Sigmoid colon (tissue), 7 donors: ENCODE results near the gene CANT1. TPM values are rescaled to one million over a fixed set of nuclear protein-coding genes. Genes with fewer than 3 reads are reported as not detected.

Experiments
- DNase-seq: peaks from one replicate; pipeline ENCODE4 v3.0.0-alpha.2; 2019
- H3K27ac ChIP-seq, 4 donors: fragments of 200-600 bp; sonication (generic); one replicate each; pipeline ENCODE4 v1.5.1; 2016 to 2019; ENCODE audit warnings: mild to moderate bottlenecking in 1 of 4
- H3K27me3 ChIP-seq, 3 donors: fragments of 200-600 bp; sonication (generic); one replicate each; pipeline ENCODE4 v1.5.1; 2019; ENCODE audit warnings: mild to moderate bottlenecking in 1 of 3
- H3K36me3 ChIP-seq, 4 donors: fragments of 200-600 bp; sonication (generic); one replicate each; pipeline ENCODE4 v1.5.1; 2016 to 2019
- H3K4me1 ChIP-seq, 4 donors: fragments of 200-600 bp; sonication (generic); one replicate each; pipeline ENCODE4 v1.5.1; 2017 to 2019
- H3K4me3 ChIP-seq, 4 donors: fragments of 200-600 bp; sonication (generic); one replicate each; pipeline ENCODE4 v1.5.1; 2017 to 2019; ENCODE audit warnings: mild to moderate bottlenecking in 2 of 4, moderate library complexity in 1 of 4
- H3K9me3 ChIP-seq, 4 donors: fragments of 200-600 bp in 3 of 4; sonication (generic) in 3 of 4; one replicate each; pipeline versions ENCODE4 v1.5.1 to v1.6.1; 2013 to 2019
- EP300 ChIP-seq, 4 donors: sonication (generic); formaldehyde crosslinking; IDR thresholded peaks; one replicate each; pipeline ENCODE4 v1.6.1; 2017; ENCODE audit warnings: antibody characterized with exemption in 4 of 4
- POLR2A ChIP-seq, 2 donors: fragments of 450-650 bp; IDR thresholded peaks; one replicate each; pipeline ENCODE4 v1.6.1; 2016; ENCODE audit warnings: antibody characterized with exemption in 2 of 2, mild to moderate bottlenecking in 2 of 2, moderate library complexity in 2 of 2
- POLR2AphosphoS5 ChIP-seq, 4 donors: sonication (generic); formaldehyde crosslinking; IDR thresholded peaks; one replicate each; pipeline ENCODE4 v1.6.1; 2017; ENCODE audit warnings: antibody characterized with exemption in 4 of 4
- WGBS, 2 donors: extraction: QIAGEN DNeasy Blood & Tissue Kit; methylation state at CpG; one replicate each; pipeline ENCODE4 v1.1.7; 2013; 5-methylcytosine and 5-hydroxymethylcytosine counted together
- intact Hi-C: fragments of 100-400 bp; cut with DNase I; formaldehyde crosslinking; loops from one replicate; pipeline ENCODE4 v1.15.1; 2023
- polyA plus RNA-seq, 3 donors: library from polyadenylated mRNA; stranded (reverse); fragments of 200-250 nt; gene quantifications; one replicate each; pipeline ENCODE4 v1.2.3, GENCODE V29; 2013
- total RNA-seq, 4 donors: library from RNA; depleted of rRNA; stranded (reverse); fragments of >200 nt; gene quantifications; one replicate each; pipeline ENCODE4 v1.1.0, GENCODE V29; 2016
- TF ChIP-seq, protein P1 (sequence below), 4 experiments: fragments of 450-650 bp in 3 of 4; fragments of 200-600 bp in 1 of 4; IDR thresholded peaks; one replicate each; pipeline ENCODE4 v1.5.1; 2016 to 2019; ENCODE audit warnings: antibody characterized with exemption in 4 of 4, mild to moderate bottlenecking in 3 of 4, moderate library complexity in 2 of 4
- donor health status: healthy with polysubstance abuse.
- donor health status: Bipolar disorder and iron deficiency.
- donor health status: healthy.

Gene CANT1
- total and polyA plus RNA-seq, 7 donors: 11.1 to 132 (median 19.1) TPM

DNA sequence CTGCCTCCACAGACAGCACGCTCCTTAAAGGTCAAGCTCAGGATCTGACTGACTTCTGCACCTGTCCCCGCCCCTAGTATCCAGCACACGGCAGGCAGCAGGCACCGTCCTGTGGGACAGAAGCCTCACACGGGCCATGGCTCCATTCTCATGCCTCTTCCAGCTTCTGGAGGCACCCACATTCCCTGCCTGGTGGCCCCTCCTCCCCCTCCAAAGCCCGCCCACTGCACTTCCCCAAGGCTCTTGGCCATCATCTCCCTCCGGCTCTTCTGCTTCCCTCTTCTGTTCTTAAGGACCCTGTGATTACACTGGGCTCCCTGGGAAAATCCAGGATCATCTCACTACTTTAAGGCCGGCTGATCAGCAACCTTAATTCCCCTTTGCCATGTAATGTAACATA is 3.5 kb downstream of the CANT1 start:
- Histone ChIP-seq H3K4me1 (peaks cover 0 to 42% (median 32%) of the 10 kb centered on the region in 4 donors), H3K27me3 (no peaks in the 10 kb centered on the region), H3K27ac (no peak overlapping the region), H3K36me3 (no peaks in the 10 kb centered on the region), H3K9me3 (no peaks in the 10 kb centered on the region), H3K4me3 (no peak overlapping the region)
- intact Hi-C loops: no loop called here
- WGBS, 2 donors: 16 to 71% methylated on average over 8 of the region's 8 CpGs
- TF ChIP-seq, protein P1, sequence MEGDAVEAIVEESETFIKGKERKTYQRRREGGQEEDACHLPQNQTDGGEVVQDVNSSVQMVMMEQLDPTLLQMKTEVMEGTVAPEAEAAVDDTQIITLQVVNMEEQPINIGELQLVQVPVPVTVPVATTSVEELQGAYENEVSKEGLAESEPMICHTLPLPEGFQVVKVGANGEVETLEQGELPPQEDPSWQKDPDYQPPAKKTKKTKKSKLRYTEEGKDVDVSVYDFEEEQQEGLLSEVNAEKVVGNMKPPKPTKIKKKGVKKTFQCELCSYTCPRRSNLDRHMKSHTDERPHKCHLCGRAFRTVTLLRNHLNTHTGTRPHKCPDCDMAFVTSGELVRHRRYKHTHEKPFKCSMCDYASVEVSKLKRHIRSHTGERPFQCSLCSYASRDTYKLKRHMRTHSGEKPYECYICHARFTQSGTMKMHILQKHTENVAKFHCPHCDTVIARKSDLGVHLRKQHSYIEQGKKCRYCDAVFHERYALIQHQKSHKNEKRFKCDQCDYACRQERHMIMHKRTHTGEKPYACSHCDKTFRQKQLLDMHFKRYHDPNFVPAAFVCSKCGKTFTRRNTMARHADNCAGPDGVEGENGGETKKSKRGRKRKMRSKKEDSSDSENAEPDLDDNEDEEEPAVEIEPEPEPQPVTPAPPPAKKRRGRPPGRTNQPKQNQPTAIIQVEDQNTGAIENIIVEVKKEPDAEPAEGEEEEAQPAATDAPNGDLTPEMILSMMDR (IDR thresholded peaks at IDR 0.05): no peak
- TF ChIP-seq POLR2A (IDR thresholded peaks at IDR 0.05) (no peak), EP300 (IDR thresholded peaks at IDR 0.05) (no peak), POLR2AphosphoS5 (IDR thresholded peaks at IDR 0.05) (no peak)
- peak; percentile 29 for DNase-seq

DNA sequence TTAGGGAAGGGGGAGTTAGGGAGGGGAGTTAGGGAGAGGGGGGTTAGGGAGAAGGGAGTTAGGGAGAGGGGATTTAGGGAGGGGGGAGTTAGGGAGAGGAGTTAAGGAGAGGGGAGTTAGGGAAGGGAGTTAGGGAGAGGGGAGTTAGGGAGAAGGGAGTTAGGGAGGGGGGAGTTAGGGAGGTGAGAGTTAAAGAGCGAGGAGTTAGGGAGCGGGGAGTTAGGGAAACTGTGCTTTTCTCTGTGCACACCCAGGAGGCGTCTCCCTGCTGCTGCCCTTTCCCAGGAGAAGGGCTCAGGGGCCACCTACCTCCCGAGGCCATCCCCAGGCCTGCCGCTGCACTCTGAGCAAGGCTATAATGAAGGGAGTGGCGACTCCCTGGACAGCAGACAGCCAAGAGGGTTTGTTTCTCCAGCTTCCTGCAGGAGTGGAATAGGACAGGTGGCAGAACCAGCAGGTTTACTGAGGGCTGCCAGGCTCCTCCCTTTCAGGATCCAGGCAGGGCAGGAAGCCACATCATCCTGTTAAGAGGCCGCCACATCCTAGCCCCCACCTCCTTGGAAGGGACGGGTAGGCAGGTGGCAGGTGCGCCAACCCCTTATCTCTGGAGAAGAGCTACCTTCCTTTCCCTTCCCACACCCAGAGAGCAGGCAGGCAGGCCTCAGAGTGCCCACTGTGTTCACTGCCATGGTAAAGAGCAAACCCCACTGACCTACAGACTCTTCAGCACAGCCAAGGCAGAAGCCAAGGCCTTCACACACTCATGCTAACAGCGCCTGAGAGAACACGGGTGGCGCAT is 4.3 kb downstream of the CANT1 start:
- Histone ChIP-seq H3K27me3 (no peaks in the 10 kb centered on the region), H3K27ac (no peak overlapping the region), H3K9me3 (no peaks in the 10 kb centered on the region), H3K4me1 (peaks cover 0 to 41% (median 30%) of the 10 kb centered on the region in 4 donors), H3K36me3 (no peaks in the 10 kb centered on the region), H3K4me3 (no peak overlapping the region)
- WGBS, 2 donors: 12 to 54% methylated on average over 12 of the region's 12 CpGs
- DNase-seq: peak; percentile 54
- intact Hi-C loops: no loop called here
- peak in 1 of 4 donors; percentile 42 for TF ChIP-seq POLR2AphosphoS5 (IDR thresholded peaks at IDR 0.05)
- TF ChIP-seq, protein P1 (IDR thresholded peaks at IDR 0.05): no peak
- no peak for TF ChIP-seq EP300 (IDR thresholded peaks at IDR 0.05)
- peak in 1 of 2 donors; percentile 72 for TF ChIP-seq POLR2A (IDR thresholded peaks at IDR 0.05)

DNA sequence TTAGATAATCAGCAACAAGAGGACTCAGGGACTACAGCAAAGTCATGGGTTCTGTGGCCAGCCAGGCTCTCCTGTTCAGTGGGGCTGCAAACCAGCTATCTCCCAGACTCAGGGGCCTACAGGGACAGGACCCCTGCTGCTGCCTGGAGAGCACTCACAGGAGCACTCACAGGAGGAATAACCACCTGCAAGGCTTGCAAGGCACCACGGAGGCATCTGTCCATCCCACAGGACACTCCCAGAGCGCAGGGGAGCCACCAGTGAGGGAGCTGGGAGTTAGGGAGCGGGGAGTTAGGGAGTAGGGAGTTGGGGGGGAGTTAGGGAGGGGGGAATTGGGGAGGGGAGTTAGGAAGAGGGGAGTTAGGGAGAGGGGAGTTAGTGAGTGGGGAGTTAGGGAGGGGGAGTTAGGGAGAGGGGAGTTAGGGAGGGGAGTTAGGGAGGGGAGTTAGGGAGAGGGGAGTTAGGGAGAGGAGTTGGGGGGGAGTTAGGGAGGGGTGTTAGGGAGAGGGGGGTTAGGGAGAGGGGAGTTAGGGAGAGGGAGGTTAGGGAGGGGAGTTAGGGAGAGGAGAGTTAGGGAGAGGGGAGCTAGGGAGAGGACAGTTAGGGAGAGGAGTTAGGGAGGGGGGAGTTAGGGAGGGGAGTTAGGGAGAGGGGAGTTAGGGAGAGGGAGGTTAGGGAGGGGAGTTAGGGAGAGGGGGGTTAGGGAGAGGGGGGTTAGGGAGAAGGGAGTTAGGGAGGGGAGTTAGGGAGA is 5.7 kb downstream of the CANT1 start:
- Histone ChIP-seq H3K27ac (no peak overlapping the region), H3K4me1 (peaks cover 0 to 33% (median 22%) of the 10 kb centered on the region in 4 donors), H3K36me3 (peaks cover 0 to 6% (median 0%) of the 10 kb centered on the region in 4 donors), H3K4me3 (no peak overlapping the region), H3K27me3 (no peaks in the 10 kb centered on the region), H3K9me3 (no peaks in the 10 kb centered on the region)
- TF ChIP-seq POLR2AphosphoS5 (IDR thresholded peaks at IDR 0.05): no peak
- no peak for TF ChIP-seq EP300 (IDR thresholded peaks at IDR 0.05)
- TF ChIP-seq POLR2A (IDR thresholded peaks at IDR 0.05): no peak
- TF ChIP-seq, protein P1 (IDR thresholded peaks at IDR 0.05): no peak
- intact Hi-C loops: no loop called here
- 19 to 64% methylated on average over 3 of the region's 3 CpGs for WGBS, 2 donors
- DNase-seq: peak; percentile 48

DNA sequence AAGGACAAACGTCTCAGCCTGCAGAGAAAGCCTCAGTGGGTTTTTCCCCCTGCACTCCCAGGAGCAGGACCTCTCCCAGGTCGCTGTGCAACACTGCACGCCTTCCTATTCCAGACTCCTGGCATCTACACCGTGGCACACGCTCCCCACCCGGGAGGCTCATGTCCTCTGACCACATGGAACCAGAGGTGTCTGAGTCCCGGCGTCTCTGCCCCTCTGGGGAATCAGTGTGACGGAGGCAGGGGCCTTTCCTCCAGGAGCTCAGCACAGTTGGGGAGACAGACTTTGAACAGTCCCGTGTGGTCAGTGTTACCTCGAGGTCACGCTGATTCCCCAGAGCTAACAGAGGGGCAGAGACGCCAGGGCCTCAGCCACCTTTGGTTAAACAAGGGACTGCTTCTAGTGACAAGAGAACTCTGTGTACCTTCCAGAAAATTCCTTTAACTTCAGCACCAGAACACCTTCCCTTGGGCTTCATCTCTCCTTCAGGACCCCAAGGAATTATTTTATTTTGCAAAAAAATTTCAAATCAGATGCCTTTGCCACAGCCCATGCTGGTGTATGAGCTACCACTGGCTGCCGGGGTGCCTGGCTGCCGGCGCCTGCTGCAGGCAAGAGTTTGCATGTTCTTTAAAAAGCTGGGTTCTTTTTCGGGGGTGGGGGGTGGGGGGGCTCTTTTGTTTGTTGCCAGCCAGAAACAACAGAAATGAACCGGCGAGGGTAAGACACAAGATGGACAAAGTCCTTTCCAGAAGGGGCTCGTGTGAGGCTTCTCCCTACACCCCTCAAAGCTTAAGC is 6.6 kb downstream of the CANT1 start:
- Histone ChIP-seq H3K36me3 (peaks cover 0 to 7% (median 0%) of the 10 kb centered on the region in 4 donors), H3K27me3 (no peaks in the 10 kb centered on the region), H3K4me1 (peaks cover 0 to 25% (median 14%) of the 10 kb centered on the region in 4 donors), H3K9me3 (no peaks in the 10 kb centered on the region), H3K4me3 (no peak overlapping the region), H3K27ac (no peak overlapping the region)
- 24 to 67% methylated on average over 20 of the region's 20 CpGs for WGBS, 2 donors
- no peak for TF ChIP-seq POLR2A (IDR thresholded peaks at IDR 0.05)
- TF ChIP-seq POLR2AphosphoS5 (IDR thresholded peaks at IDR 0.05): no peak
- no peak for TF ChIP-seq EP300 (IDR thresholded peaks at IDR 0.05)
- TF ChIP-seq, protein P1 (IDR thresholded peaks at IDR 0.05): no peak
- DNase-seq: peak; percentile 61
- intact Hi-C loops: no loop called here
